GM19239 (cell line): ENCODE measurements around the gene AKAP13.

Experiments
- DNase-seq: peaks from one replicate; pipeline ENCODE4 v3.0.0; 2011; ENCODE audit warnings: low spot score; ENCODE audit not compliant: insufficient read length
- FAIRE-seq: peaks from 2 replicates; lab custom pipeline; 2011; peaks lifted over from hg19 to GRCh38; lab: Jason Lieb, UNC

AKAP13 gene

GRCh38 chr15:85382942-85383341 lies 2.5 kb downstream of the AKAP13 start:
- FAIRE-seq (no peak), DNase-seq (no peak)

- FAIRE-seq: no peak
- no peak for DNase-seq
Measured at GRCh38 chr15:85383470-85384148, 3.2 kb downstream of the AKAP13 start.

- FAIRE-seq (no peak), DNase-seq (no peak)
Measured at GRCh38 chr15:85386261-85386660, 5.9 kb downstream of the AKAP13 start.

GRCh38 chr15:85388566-85389305 lies 8.3 kb downstream of the AKAP13 start:
- FAIRE-seq (peak; percentile 39), DNase-seq (no peak)

GRCh38 chr15:85389306-85389650 lies 8.9 kb downstream of the AKAP13 start:
- FAIRE-seq (peak; percentile 14), DNase-seq (no peak)

- FAIRE-seq: no peak
- DNase-seq: no peak
Measured at GRCh38 chr15:85389772-85390171, 9.4 kb downstream of the AKAP13 start.

- FAIRE-seq: no peak
- no peak for DNase-seq
Measured at GRCh38 chr15:85393210-85393609, 12.8 kb downstream of the AKAP13 start.

GRCh38 chr15:85394554-85395333 lies 14.3 kb downstream of the AKAP13 start:
- FAIRE-seq (peak; percentile 63), DNase-seq (no peak)

- DNase-seq: no peak
- no peak for FAIRE-seq
Measured at GRCh38 chr15:85396554-85396953, 16.2 kb downstream of the AKAP13 start.

- DNase-seq: no peak
- FAIRE-seq: no peak
Measured at GRCh38 chr15:85397151-85397550, 16.7 kb downstream of the AKAP13 start.

- no peak for DNase-seq
- FAIRE-seq: no peak
Measured at GRCh38 chr15:85397926-85398325, 17.5 kb downstream of the AKAP13 start.

GRCh38 chr15:85398822-85399221 lies 18.4 kb downstream of the AKAP13 start:
- FAIRE-seq (no peak), DNase-seq (no peak)

GRCh38 chr15:85399627-85400026 lies 19.2 kb downstream of the AKAP13 start:
- no peak for FAIRE-seq

GRCh38 chr15:85400606-85401005 lies 20.2 kb downstream of the AKAP13 start:
- DNase-seq (no peak), FAIRE-seq (no peak)

More at GRCh38 chr15:85399627-85400026, 19.2 kb downstream of the AKAP13 start:
- no peak for DNase-seq

- FAIRE-seq: peak; percentile 96
Measured at GRCh38 chr15:85401108-85401774, 20.8 kb downstream of the AKAP13 start.

GRCh38 chr15:85402195-85402881 lies 21.9 kb downstream of the AKAP13 start:
- DNase-seq: no peak
- FAIRE-seq: peak; percentile 85

More at GRCh38 chr15:85401108-85401774, 20.8 kb downstream of the AKAP13 start:
- DNase-seq: no peak

GRCh38 chr15:85403745-85404144 lies 23.3 kb downstream of the AKAP13 start:
- FAIRE-seq: no peak
- DNase-seq: no peak

GRCh38 chr15:85404176-85404917 lies 23.9 kb downstream of the AKAP13 start:
- peak; percentile 66 for FAIRE-seq

More at GRCh38 chr15:85404176-85404917, 23.9 kb downstream of the AKAP13 start:
- DNase-seq: no peak
